Testis (tissue), 3 donors: Measurements from ENCODE around the gene FERMT1. TPM values are rescaled to one million over a fixed set of nuclear protein-coding genes. Genes with fewer than 3 reads are reported as not detected.

ENCODE experiments used
- DNase-seq: peaks from one replicate; pipeline ENCODE4 v3.0.0-alpha.2; 2019
- H3K27ac ChIP-seq, 2 donors: fragments of 200-600 bp; sonication (generic); one replicate each; pipeline ENCODE4 v1.5.1; 2019
- H3K27me3 ChIP-seq: fragments of 200-600 bp; sonication (generic); one replicate; pipeline ENCODE4 v1.5.1; 2019
- H3K36me3 ChIP-seq: fragments of 200-600 bp; sonication (generic); one replicate; pipeline ENCODE4 v1.5.1; 2017; ENCODE audit warnings: low read depth; ENCODE audit errors: missing control alignments
- H3K4me1 ChIP-seq: fragments of 200-600 bp; sonication (generic); one replicate; pipeline ENCODE4 v1.5.1; 2019
- H3K4me3 ChIP-seq, 2 donors: fragments of 200-600 bp; sonication (generic); one replicate each; pipeline ENCODE4 v1.5.1; 2017 to 2019
- H3K9me3 ChIP-seq: fragments of 200-600 bp; sonication (generic); one replicate; pipeline ENCODE4 v1.5.1; 2017
- POLR2A ChIP-seq: fragments of 450-650 bp; IDR thresholded peaks from one replicate; pipeline ENCODE4 v1.6.1; 2017; ENCODE audit warnings: antibody characterized with exemption, mild to moderate bottlenecking, moderate library complexity
- WGBS, 2 donors: methylation state at CpG; one replicate each; pipeline ENCODE4 v1.1.5; 2018; 5-methylcytosine and 5-hydroxymethylcytosine counted together
- intact Hi-C: fragments of 100-400 bp; cut with DNase I; formaldehyde crosslinking; loops from one replicate; pipeline ENCODE4 v1.15.1; 2023; ENCODE audit warnings: low total_unique reads
- polyA plus RNA-seq: library from polyadenylated mRNA; stranded (reverse); fragments of 350-450 nt; fragmentation: Illumina TruSeq; extraction: RNeasy Lipid Tissue Mini Kit (QIAGEN cat#74804); gene quantifications from one replicate; pipeline ENCODE4 v1.2.3, GENCODE V29; 2014; ENCODE audit warnings: low read depth, low replicate concordance; ENCODE audit not compliant: insufficient read depth
- total RNA-seq, 2 donors: library from RNA; depleted of rRNA; stranded (reverse); fragments of >200 nt; gene quantifications; one replicate each; pipeline ENCODE4 v1.2.3, GENCODE V29; 2016
- TF ChIP-seq, protein P1 (sequence below), 3 experiments: fragments of 450-650 bp in 2 of 3; fragments of 200-600 bp in 1 of 3; sonication (generic) in 1 of 3; IDR thresholded peaks; one replicate each; pipeline ENCODE4 v1.5.1; 2016 to 2019; ENCODE audit warnings: antibody characterized with exemption in 3 of 3, mild to moderate bottlenecking in 2 of 3, moderate library complexity in 1 of 3

The FERMT1 gene
- total and polyA plus RNA-seq, 3 donors from 2014 or later = 1.8 to 5.7 (median 2.5) TPM

GRCh38 chr20:6130045-6130444 lies 7.2 kb upstream of the FERMT1 start:
- TF ChIP-seq, protein P1, sequence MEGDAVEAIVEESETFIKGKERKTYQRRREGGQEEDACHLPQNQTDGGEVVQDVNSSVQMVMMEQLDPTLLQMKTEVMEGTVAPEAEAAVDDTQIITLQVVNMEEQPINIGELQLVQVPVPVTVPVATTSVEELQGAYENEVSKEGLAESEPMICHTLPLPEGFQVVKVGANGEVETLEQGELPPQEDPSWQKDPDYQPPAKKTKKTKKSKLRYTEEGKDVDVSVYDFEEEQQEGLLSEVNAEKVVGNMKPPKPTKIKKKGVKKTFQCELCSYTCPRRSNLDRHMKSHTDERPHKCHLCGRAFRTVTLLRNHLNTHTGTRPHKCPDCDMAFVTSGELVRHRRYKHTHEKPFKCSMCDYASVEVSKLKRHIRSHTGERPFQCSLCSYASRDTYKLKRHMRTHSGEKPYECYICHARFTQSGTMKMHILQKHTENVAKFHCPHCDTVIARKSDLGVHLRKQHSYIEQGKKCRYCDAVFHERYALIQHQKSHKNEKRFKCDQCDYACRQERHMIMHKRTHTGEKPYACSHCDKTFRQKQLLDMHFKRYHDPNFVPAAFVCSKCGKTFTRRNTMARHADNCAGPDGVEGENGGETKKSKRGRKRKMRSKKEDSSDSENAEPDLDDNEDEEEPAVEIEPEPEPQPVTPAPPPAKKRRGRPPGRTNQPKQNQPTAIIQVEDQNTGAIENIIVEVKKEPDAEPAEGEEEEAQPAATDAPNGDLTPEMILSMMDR (IDR thresholded peaks at IDR 0.05) = no peak
- no peak for TF ChIP-seq POLR2A
- no peaks in the 10 kb centered on the region for H3K4me1 ChIP-seq
- H3K27me3 ChIP-seq = no peaks in the 10 kb centered on the region
- no peak overlapping the region for H3K27ac ChIP-seq
- intact Hi-C loops = no loop called here
- 91 to 92% methylated on average over 5 of the region's 5 CpGs for WGBS, 2 donors
- no peak for DNase-seq
- no peaks in the 10 kb centered on the region for H3K36me3 ChIP-seq
- no peak overlapping the region for H3K4me3 ChIP-seq
- H3K9me3 ChIP-seq = no peaks in the 10 kb centered on the region

DNA sequence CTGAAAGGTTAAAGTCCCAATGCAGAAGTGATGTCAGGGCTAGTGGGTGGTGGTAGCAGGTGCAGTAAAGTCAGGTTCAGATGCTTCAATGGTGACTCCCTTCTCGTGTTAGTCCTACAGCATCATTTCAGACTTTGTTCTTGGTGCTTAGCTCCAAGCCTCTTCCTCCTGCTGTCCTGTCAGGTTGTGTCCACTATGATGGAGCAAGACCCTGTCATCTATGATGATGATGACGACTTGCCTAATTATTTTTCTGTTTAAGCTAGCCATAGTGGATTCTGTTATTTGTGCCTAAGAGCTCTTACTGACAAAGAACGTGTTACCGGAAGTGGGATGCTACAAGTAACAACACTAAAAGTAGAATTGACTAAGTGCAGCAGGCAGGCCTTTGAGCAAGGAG lies 5.0 kb upstream of the FERMT1 start:
- H3K4me1 ChIP-seq = no peaks in the 10 kb centered on the region
- no peak for DNase-seq
- no peak overlapping the region for H3K4me3 ChIP-seq
- intact Hi-C loops = no loop called here
- no peak overlapping the region for H3K27ac ChIP-seq
- no peak for TF ChIP-seq POLR2A
- TF ChIP-seq, protein P1 (IDR thresholded peaks at IDR 0.05) = no peak
- WGBS, 2 donors = 90 to 93% methylated on average over 4 of the region's 4 CpGs
- no peaks in the 10 kb centered on the region for H3K36me3 ChIP-seq
- H3K27me3 ChIP-seq = no peaks in the 10 kb centered on the region
- H3K9me3 ChIP-seq = no peaks in the 10 kb centered on the region

DNA sequence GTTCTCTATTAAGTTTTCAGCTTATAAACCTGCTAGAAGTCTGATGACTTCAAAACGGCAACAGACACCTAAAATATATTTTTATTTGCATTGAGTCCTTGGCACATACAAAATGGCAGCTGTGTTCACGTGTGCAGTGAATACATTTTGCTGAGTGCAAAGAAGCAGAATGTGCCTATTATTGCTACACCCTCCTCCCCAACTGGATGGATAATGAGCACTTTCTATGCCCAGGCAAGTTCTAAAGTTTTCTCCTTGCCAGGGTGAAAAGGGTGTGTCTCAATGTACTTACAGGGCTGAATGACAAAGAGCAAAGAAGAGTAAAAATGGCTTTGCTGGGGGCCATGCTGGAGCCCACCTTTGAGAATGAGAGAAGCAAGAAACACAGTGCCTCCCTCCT lies 4.0 kb upstream of the FERMT1 start:
- Histone ChIP-seq H3K4me3 (no peak overlapping the region), H3K4me1 (peaks cover 5% of the 10 kb centered on the region), H3K36me3 (no peaks in the 10 kb centered on the region), H3K9me3 (no peaks in the 10 kb centered on the region), H3K27me3 (no peaks in the 10 kb centered on the region), H3K27ac (no peak overlapping the region)
- TF ChIP-seq POLR2A = no peak
- TF ChIP-seq, protein P1 (IDR thresholded peaks at IDR 0.05) = no peak
- intact Hi-C loops = no loop called here
- 88 to 89% methylated on average over 2 of the region's 2 CpGs for WGBS, 2 donors
- no peak for DNase-seq

DNA sequence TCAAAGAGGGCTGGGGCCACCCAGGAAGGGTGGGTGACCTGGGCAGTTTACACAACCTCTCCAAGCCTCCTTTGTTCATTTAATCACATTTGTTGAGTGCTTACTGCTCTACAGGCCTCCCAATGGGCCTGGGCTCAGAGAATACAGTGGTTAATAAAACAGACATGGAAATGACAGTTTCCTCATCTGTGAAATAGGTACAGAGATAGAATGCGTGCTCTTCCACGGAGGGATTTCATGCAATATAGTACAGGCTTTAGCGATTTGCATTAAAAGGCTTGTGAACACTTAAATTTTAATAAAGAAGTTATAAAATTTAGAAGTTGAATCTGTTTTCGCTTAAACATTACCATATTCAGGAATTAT lies 802 bp upstream of the FERMT1 start:
- intact Hi-C loops = no loop called here
- H3K4me3 ChIP-seq = peak overlapping the region in 1 of 2 donors; percentile 66
- no peaks in the 10 kb centered on the region for H3K27me3 ChIP-seq
- WGBS, 2 donors = 75 to 76% methylated on average over 4 of the region's 4 CpGs
- H3K4me1 ChIP-seq = peaks cover 7% of the 10 kb centered on the region
- no peaks in the 10 kb centered on the region for H3K9me3 ChIP-seq
- peak overlapping the region in 1 of 2 donors; percentile 44 for H3K27ac ChIP-seq
- DNase-seq = no peak
- TF ChIP-seq POLR2A = no peak
- TF ChIP-seq, protein P1 (IDR thresholded peaks at IDR 0.05) = no peak
- no peaks in the 10 kb centered on the region for H3K36me3 ChIP-seq

GRCh38 chr20:6122111-6122872 lies 538 bp downstream of the FERMT1 start:
- 0 to 3% methylated on average over 14 to 27 of the region's 27 CpGs for WGBS, 2 donors
- no peaks in the 10 kb centered on the region for H3K9me3 ChIP-seq
- TF ChIP-seq, protein P1 (IDR thresholded peaks at IDR 0.05) = no peak
- no peak for TF ChIP-seq POLR2A
- peak overlapping the region; percentile 61 to 66 for H3K4me3 ChIP-seq
- peaks cover 7% of the 10 kb centered on the region for H3K4me1 ChIP-seq
- peak; percentile 35 for DNase-seq
- no peaks in the 10 kb centered on the region for H3K27me3 ChIP-seq
- intact Hi-C loops = no loop called here
- no peaks in the 10 kb centered on the region for H3K36me3 ChIP-seq
- H3K27ac ChIP-seq = peak overlapping the region in 1 of 2 donors; percentile 44
